Inflammatory macrophage treated with lipopolysaccharide for 1 hour (primary cell): ENCODE measurements around the gene NOL4L.

Experiments used
- DNase-seq, 2 donors: peaks; one replicate each; pipeline ENCODE4 v3.0.0-alpha.2; 2020 to 2022

Gene NOL4L

DNA sequence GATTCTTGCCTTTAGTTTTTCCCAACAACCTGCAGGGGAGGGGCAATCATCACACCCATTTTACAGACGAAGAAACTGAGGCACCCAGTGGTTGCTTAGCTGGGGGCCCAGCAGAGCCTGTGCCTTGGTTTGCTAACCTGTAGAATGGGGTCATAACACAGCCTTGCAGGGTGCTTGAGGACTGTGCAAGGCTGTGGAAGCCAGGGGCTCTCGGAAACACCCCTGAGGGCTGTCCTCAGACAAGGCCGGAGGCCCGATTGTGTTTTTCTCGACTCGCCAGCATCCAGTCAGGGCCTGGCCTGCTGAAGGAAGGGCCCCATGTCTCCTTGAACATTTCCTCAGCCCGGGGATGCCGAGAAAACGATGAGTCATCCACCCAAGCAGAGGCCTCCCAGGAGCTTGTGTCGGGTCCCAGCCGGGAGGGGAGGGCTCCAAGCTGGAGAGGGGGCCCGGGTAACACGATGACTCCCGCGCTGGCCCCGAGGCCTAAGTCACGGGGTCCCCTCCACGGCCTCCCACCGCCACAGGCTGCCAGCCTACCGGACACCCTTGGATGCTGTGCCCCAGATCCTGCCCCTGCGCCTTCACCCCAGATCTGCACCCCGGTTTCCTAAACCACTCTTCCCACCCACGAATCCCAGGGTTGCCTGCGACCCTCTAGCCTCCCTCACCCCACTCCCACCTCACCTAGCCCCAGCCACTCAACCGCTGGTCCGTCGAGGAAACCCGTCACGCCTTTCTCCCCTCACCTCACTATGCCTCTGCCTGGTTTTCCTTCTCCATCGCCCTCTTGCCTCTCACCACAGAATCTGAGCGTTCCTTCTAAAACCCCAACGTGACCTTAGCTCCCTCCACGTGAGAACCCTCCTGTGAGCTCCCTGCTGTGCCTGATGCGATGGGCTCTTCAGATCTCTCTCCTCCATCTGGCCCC lies 10.6 kb downstream of the NOL4L start:
- DNase-seq: peak; percentile 81 to 83

DNA sequence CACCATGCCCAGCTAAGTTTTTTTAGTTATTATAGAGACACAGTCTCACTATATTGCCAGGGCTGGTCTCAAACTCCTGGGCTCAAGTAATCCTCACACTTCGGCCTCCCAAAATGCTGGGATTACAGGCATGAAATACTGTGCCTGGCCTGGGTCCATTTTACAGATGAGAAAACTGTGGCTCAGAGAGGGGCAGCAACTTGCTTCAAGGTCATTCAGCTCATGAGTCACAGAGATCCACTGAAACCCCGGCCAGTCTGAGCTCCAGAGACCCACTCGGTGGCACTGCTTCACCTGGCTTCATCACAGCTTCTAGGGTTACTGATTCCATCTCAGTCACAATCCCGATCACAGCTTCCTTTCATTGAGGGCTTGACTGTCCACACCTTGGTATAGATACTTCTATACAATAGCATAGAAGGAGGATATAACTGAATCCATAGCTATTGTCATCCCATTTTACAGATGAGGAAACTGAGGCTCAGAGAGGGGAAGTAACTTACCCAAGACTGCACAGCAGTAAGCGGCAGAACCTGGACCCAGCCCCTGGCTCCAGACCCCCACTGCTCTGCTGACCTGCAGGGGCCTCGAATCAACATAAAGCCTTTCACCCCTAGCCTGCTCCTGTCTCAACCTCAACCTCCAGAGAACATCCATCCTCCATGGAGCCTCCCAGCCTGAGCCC lies 11.8 kb downstream of the NOL4L start:
- no peak for DNase-seq

DNA sequence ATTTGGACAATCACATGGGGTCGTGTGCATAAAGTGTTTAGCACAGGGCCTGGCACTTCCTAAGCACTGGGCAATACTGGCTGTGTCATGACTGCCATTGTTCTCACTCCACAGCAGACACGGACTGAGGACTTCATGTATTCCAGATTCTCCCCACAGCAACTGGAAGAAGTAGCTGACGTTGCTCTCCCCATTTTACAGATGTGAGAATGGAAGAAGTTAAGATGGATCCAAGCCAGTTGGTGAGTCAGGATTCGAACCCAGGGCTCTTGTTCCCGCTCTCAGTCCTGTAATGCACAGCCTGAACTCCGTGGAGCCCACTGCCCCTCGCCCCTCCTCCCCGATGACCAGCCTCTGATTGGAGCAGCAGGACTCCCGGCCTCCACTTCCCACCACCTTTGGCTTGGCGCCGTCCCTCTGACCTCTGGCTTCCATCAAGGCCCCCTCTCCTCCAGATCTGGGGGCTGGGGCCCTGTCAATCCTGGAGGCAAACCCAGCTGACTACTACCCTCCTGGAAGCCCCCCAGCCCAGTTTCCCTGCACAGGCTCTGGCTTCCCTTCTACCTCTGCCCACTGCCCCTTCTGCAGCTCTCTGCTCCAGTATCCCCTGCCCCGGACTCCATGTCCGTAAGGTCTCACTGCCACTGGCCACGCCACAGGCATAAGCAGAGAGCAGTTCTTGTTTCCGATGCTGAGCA lies 12.7 kb downstream of the NOL4L start:
- no peak for DNase-seq

DNA sequence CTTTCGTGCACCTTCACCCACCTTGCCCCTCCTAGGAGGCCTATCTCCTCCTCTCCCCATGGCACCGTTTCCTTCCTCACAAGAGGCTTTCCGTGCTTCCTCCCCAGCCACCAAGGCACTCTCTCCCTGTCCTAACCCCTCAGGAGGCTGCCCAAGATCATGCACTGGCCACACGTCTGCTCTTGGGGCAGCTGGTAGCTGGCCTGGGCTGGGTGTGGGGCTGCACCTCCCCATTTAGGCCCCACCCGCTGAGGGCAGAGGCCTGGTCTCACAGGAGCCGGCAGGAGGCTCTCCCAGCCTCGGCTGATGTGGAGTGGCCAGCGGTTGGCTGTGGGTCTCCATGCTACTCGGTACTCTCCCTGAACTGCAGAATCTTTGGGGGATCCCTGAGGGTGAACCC lies 13.6 kb downstream of the NOL4L start:
- no peak for DNase-seq

DNA sequence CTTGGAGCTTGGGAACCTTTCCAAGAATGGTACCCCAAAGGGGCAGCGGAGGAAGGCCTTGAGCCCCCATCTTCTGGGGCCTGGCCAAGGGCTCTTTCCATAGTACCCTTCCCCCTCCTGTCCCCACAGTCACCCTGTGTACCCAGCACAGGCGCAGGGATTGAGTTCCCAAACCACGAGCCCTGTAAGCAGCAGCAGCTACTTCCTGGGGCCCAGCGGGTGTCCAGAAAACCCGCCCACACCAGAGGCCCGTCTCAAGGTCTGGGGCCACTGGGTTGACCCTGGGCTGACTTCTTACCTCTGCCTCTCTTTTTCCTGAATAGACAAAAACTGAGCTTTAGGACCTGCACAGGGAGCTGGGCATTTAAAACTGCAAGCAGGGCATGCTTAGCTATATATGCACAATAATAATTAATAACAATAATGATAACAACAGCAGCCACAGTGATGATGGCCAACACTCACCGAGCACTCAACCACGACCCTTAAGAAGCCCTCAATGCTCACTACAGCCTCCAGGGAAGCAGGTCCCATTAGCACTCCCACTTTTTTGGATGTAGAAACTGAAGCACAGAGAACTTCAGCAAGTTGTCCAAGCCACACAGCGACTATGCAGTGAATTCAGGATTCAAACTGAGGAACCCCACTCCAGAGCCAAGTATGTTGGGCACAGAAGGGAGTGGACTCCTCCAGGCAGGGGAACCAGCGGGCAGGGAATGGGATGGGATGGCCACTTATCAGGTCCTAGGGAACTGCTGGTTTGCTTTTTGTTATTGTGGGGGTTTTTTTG lies 14.5 kb downstream of the NOL4L start:
- DNase-seq: peak in 1 of 2 donors; percentile 40

DNA sequence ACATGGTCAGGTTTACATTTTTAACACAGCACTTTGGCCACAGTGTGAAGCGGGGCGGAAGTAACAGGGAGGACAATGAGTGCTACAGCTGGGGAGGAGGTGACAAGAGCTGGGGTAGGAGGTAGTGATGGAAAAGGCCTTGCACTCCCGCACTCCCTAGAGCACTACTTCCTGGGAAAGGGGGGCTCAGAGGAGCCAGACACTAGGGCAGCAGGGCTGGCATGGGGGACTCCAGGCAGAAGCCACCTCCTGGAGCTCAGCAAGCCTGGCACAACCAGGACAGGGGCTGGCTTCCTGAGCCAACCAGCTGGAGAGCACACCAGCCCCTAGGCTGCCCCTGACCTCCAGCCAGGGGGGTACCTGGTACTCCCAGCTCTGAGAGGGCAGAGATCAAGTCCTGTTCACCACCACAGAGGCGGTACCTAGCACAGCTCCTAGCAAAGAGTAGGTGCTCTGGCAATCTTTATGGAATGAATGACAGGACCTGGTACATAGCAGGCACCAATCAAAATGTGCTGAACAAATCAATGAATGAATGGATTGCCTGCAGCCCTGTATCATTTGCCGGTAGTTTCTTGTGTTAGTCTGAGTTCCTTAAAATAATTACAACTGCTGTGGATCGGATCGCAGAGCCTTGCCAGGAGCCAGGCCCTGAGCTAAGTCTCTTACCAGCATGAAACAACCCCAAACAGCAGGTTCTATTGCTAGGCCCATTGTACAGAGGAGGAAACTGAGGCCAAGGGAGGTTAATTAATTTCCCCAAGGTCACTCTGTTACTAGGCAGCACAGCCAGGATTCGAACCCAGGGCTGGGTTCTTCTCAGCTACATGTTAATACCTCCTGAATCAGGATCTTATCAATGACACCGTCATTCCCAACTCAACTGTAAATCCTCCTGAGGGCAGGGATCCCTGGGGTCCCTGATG lies 15.5 kb downstream of the NOL4L start:
- DNase-seq: no peak

DNA sequence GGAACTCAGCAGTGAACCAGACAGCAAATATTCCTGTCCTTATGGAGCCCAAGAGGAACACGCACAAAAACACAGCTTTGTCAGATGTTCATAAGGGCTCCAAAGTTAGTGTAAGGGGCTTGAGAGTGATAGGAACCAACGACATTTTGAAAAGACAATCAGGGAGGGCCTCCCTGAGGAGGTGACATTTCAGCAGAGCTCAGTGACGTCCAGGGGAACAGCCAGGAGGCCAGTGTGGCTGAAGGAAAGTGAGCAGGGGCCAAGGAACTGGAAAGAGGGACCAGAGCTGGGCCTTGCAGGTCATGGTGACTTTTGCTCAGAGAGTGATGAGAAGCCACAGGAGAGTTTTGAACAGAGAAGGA lies 16.1 kb downstream of the NOL4L start:
- no peak for DNase-seq

DNA sequence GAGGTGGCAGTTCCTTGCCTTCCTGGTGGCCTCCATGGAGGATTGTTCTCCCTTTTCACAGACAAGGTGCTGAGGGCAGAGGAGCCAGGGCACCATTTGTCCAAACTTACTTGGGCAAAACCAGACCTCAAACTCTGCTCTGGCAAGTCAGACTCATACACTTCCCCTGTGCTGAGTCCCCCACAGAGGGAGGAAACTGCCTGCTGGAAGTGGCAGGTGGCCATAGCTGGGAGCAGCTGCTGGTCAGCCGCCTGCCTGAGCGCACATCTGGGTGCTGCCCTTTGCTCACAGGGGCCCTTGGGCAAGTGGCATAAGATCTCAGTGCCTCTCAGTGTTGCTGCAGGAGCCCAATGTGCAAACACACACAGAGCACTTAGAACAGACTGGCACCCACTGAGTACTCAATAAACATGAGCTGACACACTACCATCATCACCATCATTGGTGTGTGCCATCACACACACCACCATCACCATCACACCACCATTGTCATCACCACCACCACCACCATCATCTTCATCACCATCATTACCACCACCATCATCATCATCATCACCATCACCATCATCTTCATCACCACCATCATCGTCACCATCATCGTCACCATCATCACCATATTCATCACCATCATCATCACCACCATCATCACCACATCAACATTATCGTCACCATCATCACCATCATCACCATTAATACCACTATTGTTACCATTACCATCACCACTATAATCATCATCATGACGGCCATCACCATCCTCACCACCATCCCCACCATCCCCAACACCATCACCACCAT lies 17.6 kb downstream of the NOL4L start:
- DNase-seq: no peak

DNA sequence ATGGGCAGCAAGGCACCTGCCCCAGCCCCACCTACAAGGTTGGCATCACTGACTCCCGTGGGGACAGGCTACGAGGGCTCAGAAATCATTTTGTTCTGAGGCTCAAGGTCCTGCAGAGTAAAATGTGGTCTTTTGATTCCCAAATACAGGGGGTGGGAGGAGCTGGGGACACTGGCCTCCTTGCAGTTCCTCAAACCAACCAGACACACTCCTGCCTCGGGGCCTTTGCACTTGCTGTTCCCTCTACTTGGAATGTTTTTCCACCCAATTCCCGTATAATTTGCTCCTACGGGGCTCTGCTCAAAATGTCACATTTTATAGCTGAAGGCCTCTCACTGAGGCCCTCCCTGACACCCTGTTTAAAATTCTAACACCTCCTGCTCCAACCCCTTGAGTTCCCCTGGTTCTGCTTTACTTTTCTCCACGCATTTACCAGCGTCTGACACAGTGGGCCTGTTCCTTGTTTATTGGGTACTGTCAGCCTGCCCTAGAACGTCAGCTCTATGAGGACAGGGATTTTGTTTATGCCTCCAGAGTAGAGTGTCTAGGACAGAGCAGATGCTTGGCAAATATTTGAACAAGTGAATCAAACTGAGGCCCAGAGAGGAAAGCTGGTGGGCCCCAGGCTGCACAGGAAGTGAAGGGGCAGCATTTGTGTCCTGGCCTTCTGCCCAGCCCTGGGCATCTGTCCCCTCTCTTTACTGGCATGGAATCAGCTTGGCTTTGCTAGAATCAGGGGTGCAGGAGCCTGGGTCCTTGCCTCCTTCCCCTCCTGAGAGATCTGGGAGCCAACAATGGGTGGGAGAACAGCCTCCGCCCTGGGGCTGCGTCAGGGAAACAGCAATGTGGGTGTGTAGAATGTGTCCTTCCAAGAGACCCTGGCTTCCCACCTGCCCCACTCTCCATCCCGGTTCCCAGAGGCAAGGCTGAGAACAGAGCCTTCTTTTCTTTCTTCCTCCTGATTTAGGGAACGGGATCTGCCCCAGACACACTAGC lies 18.5 kb downstream of the NOL4L start:
- no peak for DNase-seq

DNA sequence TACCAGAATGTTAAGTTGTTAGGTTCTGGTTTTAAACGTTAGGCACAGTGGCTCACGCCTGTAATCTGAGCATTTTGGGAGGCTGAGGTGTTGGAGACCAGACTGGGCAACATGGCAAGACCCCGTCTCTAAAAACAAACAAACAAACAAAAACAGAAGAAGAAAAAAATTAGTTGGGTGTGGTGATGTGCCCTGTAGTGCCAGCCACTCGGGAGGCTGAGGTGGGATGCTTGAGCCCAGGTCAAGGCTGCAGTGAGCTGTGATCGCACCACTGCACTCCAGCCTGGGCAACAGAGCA lies 19.4 kb downstream of the NOL4L start:
- DNase-seq: no peak

DNA sequence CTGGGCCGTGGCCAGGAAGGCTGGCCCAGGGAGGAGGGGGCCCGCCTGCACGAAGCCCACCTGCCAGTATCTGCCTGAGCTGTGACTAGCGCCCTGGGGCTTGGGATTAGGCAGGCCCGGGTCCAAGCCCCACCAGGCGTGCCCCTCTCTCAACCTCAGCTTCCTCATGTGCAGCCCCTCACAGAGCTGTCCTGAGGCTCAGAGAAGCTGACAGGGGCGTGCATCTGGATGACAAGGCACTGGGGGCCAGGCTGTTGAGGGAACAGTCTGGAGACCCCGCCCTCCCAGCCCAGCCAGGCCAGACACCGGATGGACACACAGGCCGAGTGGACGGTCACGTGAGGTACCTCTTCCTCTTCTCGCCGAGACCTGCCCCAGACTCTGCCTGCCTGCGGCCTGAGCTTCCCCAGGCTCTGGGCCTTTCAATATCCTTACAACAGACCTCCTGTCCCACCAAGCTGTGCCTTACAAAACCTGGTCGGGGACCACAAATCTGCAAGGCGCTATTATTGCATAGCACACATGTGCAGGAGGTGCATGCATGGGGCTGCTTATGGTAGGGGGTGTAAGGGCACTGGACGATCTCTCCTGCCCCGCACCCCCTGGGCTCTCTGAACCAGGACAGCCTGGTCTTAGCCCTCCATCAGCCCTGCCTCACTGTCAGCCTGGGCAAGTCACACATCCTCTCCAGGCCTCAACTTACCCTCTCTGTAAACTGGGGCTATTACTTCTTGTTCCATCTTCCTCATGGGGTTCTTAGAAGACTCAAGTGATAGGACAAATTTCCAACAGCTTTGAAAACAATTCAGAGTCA lies 20.0 kb downstream of the NOL4L start:
- peak; percentile 56 to 59 for DNase-seq

DNA sequence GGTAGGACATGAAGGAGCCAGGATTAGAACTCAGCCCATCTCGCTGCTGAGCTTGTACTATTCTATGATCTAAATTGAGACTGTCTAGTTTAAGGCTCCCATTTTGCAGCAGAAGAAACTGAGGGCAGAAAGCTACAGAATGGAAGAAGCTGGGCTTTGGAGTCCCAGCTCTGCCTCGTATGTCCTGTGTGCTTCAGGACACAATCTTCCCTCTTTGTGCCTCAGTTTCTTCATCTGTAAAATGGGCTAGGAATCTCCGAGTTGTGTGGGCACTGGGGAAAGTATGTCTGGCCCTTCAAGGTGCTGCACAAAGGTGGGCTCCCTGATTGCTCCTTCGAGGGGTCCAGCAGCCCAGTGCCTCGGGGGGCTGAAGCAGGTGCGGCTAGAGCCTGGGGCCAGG lies 20.7 kb downstream of the NOL4L start:
- DNase-seq: no peak

DNA sequence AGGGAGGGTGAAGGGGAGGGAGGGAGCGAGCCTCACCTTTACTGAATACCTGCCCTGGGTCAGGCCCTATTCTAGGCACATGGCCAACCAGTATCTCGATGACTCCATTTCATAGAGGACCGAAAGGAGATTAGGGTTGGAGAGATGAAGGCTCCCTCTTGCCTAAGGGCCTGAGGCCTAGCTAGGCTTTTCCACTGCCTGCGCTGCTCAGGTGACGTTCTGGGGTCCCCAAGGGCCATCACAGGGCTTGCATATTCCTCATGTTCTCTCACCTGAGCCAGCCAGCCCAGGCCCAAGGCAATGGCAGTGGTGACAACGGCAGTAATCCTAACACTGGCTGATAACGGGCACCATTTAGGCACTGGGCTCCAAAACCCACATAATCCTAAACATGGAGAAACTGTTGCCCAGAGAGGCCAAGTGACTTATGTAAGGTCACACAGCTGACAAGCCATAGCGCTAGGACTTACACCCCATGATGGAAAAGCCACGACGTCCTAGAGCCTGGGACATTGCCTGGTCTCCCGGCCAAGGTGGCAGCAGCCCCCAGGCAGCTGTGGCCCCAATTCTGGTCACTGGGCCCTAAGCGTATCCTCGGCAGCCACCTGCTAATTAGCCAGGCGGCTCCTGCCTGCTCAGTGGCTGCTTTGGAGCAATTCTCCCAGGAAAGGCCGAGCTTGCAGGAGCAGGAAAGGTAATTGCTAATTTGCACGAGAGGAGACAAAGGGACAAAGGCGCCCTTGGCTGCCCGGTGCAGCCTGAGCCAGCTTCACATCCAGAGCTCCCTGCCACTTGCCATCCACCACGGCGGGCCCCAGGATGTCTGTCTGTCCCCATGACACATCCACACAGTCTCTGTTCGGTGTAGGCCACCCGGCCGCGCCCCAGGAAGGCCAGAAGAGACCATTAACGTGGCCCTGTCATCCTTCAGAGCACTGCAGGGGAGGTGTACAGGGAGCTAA lies 21.5 kb downstream of the NOL4L start:
- DNase-seq: no peak

DNA sequence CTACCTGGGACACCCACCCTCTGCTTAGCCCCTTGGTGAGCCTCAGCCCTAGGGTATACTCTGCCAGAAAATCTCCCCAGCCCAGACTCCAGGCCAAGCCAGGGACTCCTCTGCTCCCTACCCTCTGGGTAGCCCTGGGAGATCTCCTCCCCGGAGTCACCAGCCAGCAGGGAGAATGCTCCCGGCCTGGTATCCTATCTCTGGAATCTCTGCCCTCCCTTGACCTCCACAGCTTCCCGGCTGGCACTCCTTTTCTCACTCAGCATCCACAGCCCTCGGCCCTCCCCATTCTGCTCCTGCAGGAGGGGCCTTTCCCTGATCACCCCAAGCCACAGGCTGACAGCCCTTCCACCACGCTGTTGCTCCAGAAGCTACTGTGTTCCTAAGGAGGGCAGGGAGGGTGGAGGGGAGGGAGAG lies 22.6 kb downstream of the NOL4L start:
- no peak for DNase-seq

DNA sequence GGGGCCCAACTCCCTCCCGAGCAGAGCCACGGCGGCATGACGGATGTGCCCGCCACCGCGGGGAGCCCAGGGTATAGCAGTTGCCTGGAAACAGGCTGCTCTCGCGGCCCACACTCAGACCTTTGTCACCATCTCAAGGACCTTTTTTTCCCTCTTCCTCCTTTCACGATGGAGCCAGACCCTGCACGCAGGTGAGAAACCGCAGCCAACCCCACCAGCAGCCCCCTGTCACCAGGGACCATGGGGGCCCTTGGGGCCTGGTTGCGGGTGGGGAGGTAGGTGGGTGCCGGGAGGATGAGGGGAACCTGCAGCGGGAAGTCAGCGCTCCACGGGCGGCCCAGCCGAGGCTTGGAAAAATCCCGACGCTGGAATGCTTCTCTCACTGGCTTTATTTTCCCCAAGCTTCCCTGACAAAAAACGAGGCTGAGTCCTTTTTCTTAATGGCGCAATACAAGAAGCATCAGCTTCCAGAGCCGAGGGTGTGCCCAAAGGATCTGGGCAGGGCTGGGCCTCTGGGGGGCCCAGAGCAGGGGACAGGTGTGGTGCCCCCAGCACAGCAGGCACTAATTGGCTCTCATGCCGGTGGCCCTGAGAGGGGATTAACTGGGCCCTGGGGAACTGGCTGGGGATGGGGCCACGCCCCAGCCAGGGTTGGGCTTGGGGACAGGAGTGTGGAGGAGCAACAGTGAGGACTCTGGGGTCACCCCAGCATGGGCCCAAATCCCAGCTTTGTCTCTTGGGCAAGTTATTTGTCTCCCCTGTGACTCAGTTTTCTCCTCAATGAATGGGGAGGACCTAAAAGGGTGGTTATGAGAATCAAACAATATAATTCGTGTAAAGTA lies 23.9 kb downstream of the NOL4L start:
- DNase-seq: no peak

DNA sequence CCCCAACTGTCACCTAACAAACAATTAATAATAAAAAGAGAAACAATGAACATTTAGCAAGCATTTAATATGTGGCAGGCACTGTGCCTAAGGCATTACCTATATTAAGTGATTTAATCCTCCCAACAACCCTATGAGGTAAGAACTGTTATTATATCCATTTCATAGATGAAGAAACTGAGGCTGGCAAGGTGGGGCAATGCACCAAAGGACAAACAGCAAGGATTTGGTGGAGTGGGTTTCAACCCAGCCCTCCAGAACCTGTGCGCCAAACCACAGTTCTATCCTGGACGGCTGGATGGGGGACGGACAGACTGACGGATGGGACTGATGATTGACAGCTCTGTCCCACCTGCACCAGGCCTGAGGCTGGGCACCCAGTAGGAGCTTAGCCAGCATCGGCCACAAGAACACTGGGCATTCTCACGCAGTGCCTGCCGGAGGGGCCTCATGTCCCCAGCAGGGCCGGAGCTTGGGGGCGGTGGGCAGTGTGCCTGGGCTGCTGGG lies 24.6 kb downstream of the NOL4L start:
- no peak for DNase-seq
